Retinal pigment epithelial cell (primary cell): ENCODE measurements around the gene GNG10.
"Not testable (repeated sequence)": the region's sequence is repeated elsewhere in the genome, so short reads cannot be mapped to it uniquely, and the experiment has no call there.

Experiments
- DNase-seq: peaks from one replicate; pipeline ENCODE4 v3.0.0-alpha.2; 2010; ENCODE audit warnings: low read depth
- H3K4me3 ChIP-seq: 2 replicates; pipeline ENCODE4 v1.5.1; 2011; ENCODE audit warnings: mild to moderate bottlenecking, low read length, control low read depth, moderate library complexity
- TF ChIP-seq, protein P1 (sequence below): conservative IDR thresholded peaks from 2 replicates; pipeline ENCODE4 v1.5.1; 2011; ENCODE audit warnings: low read depth, low read length, control low read depth, inconsistent platforms

GNG10 gene

GRCh38 chr9:111661150-111661801 is at the start of gene GNG10:
Gene GNG10, plus strand, starts transcription at chr9:111661605. Its CDS starts 30 bp downstream, at chr9:111661635.
- no peak for DNase-seq
- TF ChIP-seq, protein P1, sequence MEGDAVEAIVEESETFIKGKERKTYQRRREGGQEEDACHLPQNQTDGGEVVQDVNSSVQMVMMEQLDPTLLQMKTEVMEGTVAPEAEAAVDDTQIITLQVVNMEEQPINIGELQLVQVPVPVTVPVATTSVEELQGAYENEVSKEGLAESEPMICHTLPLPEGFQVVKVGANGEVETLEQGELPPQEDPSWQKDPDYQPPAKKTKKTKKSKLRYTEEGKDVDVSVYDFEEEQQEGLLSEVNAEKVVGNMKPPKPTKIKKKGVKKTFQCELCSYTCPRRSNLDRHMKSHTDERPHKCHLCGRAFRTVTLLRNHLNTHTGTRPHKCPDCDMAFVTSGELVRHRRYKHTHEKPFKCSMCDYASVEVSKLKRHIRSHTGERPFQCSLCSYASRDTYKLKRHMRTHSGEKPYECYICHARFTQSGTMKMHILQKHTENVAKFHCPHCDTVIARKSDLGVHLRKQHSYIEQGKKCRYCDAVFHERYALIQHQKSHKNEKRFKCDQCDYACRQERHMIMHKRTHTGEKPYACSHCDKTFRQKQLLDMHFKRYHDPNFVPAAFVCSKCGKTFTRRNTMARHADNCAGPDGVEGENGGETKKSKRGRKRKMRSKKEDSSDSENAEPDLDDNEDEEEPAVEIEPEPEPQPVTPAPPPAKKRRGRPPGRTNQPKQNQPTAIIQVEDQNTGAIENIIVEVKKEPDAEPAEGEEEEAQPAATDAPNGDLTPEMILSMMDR: no peak
- H3K4me3 ChIP-seq: peak within 1 kb of the TSS; percentile 78

- no peak for DNase-seq
- no peak overlapping the region for H3K4me3 ChIP-seq
- TF ChIP-seq, protein P1: no peak
Observed at GRCh38 chr9:111613436-111614040, 47.9 kb upstream of the GNG10 start.

DNA sequence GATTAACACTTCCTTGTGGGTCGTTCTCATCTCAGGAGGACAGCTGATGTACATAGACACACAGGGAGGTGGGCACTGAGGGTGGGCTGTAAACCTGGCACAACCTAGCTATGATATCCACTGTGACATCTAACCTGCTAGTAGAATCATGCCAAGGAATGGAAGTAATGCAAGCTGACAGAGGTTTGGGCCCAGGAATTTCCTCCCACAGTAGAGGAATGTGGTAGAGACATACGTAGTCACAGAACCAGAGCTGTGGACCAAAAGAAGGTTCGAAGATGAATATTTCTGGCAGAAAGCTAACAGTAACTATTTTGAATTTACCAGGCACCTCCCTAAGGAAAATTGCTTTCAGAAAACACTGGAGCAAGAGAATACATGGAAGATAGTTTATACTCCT is 45.5 kb upstream of the GNG10 start:
- no peak for DNase-seq
- H3K4me3 ChIP-seq: no peak overlapping the region
- TF ChIP-seq, protein P1: no peak

GRCh38 chr9:111617349-111617748 is 44.1 kb upstream of the GNG10 start:
- DNase-seq: not testable (repeated sequence)

GRCh38 chr9:111621895-111622480 is 39.4 kb upstream of the GNG10 start:
- H3K4me3 ChIP-seq: no peak overlapping the region
- DNase-seq: no peak
- TF ChIP-seq, protein P1: peak; percentile 82

More at GRCh38 chr9:111617349-111617748, 44.1 kb upstream of the GNG10 start:
- not testable (repeated sequence) for H3K4me3 ChIP-seq

GRCh38 chr9:111622626-111623025 is 38.8 kb upstream of the GNG10 start:
- no peak overlapping the region for H3K4me3 ChIP-seq
- no peak for DNase-seq
- TF ChIP-seq, protein P1: no peak

DNA sequence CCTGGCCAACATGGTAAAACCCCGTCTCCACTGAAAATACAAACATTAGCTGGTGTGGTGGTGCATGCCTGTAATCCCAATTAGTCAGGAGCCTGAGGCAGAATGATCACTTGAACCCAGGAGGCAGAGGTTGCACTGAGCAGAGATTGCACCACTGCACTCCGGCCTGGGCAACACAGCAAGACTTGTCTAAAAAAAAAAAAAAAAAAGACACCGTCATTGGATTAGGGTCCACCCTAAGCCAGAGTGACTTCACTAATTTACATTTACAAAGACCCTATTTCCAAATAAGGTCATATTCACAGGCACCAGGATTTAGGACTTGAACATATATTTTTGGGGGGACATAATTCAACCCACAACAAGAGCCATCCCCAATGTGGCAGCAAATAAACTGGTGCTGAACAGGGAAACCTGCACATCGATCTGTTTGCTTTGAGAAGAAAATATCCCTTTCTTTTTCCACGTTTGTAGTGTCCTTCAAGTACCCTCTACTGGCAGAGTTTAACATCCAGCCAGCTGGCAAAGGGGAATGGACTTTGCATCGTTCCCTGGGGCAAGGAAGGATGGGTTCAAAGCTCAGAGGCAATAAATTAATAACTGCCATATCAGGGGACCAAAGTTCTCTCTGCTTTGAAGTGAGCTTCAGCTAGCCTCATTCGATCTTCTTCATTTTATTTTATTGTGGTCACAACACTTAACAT is 34.0 kb upstream of the GNG10 start:
- DNase-seq: no peak
- TF ChIP-seq, protein P1: no peak
- no peak overlapping the region for H3K4me3 ChIP-seq
